WTC11 (cell line): ENCODE data around the gene SLC2A11.

Experiments
- ATF3 ChIP-seq: sonication (generic); formaldehyde crosslinking; conservative IDR thresholded peaks from 2 replicates; pipeline ENCODE4 v1.8.1; 2022; ENCODE audit warnings: mild to moderate bottlenecking, missing genetic modification reagents
- CTCF ChIP-seq: fragments of 200-600 bp; IDR thresholded peaks from 2 replicates; pipeline ENCODE4 v1.8.0; 2022; ENCODE audit warnings: antibody characterized with exemption
- ESRRA ChIP-seq: sonication (generic); formaldehyde crosslinking; IDR thresholded peaks from 2 replicates; pipeline ENCODE4 v1.8.1; 2022; ENCODE audit warnings: mild to moderate bottlenecking, missing genetic modification reagents, borderline replicate concordance
- MAX ChIP-seq: sonication (generic); formaldehyde crosslinking; IDR thresholded peaks from 2 replicates; pipeline ENCODE4 v1.8.0; 2022; ENCODE audit warnings: mild to moderate bottlenecking, missing genetic modification reagents
- NFATC4 ChIP-seq: fragments of 250-450 bp; sonication (Bioruptor Pico); IDR thresholded peaks from 2 replicates; pipeline ENCODE4 v1.9.0; 2021; ENCODE audit warnings: mild to moderate bottlenecking
- NFYB ChIP-seq: sonication (generic); formaldehyde crosslinking; conservative IDR thresholded peaks from 2 replicates; pipeline ENCODE4 v1.8.0; 2022; ENCODE audit warnings: low read depth, missing genetic modification reagents
- STAT6 ChIP-seq: sonication (generic); formaldehyde crosslinking; conservative IDR thresholded peaks from 2 replicates; pipeline ENCODE4 v1.8.1; 2023; ENCODE audit warnings: mild to moderate bottlenecking, low read depth, missing genetic modification reagents, moderate library complexity
- USF1 ChIP-seq: sonication (generic); formaldehyde crosslinking; IDR thresholded peaks from 2 replicates; pipeline ENCODE4 v1.8.0; 2022; ENCODE audit warnings: mild to moderate bottlenecking, missing genetic modification reagents
- ZNF121 ChIP-seq: sonication (generic); formaldehyde crosslinking; IDR thresholded peaks from 2 replicates; pipeline ENCODE4 v1.8.0; 2023; ENCODE audit warnings: missing genetic modification reagents

- TF ChIP-seq ESRRA (no peak), NFATC4 (no peak), CTCF (no peak), STAT6 (CRISPR knock-in tag) (no peak), USF1 (CRISPR knock-in tag) (no peak), NFYB (CRISPR knock-in tag) (no peak), ATF3 (CRISPR knock-in tag) (no peak), MAX (CRISPR knock-in tag) (no peak), ZNF121 (no peak)
Measured at GRCh38 chr22:23862103-23862502, 4.4 kb downstream of the SLC2A11 start.
